ENCODE data around the gene EIF2AK2.
"Not testable (repeated sequence)": the region's sequence is repeated elsewhere in the genome, so short reads cannot be mapped to it uniquely, and the experiment has no call there.

EIF2AK2 gene

DNA sequence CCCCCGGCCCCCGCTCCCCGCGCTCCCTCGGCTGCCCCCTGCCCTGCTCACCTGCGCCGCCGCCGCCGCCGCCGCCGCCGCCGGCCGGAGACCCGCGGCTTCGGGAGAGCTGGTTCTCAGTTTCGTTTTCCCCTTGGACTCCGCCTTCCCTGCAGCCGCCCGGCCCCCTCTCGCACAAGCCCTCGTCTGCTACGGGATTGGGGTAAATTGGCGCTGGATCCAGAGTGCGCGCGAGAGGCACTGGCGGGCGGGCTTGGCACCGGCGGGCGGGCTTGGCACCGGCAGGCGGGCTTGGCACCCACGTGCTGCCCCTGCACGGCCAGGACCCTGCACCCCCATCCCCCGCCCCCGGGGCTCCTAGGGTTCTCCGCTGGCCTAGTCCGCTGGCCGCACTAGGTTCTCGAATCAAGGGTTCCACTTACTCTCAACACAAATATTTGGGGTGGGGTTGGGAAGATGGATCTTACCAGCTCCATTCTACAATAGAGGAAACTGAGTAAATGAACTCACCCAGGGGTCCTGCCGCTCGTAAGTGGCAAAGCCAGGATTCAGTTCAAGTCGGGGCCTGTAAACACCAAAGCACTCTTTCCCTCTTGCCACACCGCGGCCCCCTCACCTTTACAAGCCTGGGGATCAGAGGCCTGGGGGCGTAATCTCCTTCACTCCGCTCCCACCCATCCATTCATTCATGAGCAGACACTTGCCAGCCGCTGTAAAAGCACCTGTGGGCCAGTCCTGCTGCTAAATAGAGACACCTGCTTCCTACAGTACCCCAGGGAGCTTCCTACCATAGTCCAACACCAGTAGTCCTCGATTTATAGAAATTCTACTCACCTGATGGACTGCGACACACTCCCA is at the start of gene EIF2AK2:
Gene EIF2AK2, minus strand, starts transcription at position 124 of the 858 bp plus-strand sequence. CDS start 9,174 bp downstream, outside the sequence.
- DNase-seq (ENCODE audit: low spot score), result peak; percentile 47

DNA sequence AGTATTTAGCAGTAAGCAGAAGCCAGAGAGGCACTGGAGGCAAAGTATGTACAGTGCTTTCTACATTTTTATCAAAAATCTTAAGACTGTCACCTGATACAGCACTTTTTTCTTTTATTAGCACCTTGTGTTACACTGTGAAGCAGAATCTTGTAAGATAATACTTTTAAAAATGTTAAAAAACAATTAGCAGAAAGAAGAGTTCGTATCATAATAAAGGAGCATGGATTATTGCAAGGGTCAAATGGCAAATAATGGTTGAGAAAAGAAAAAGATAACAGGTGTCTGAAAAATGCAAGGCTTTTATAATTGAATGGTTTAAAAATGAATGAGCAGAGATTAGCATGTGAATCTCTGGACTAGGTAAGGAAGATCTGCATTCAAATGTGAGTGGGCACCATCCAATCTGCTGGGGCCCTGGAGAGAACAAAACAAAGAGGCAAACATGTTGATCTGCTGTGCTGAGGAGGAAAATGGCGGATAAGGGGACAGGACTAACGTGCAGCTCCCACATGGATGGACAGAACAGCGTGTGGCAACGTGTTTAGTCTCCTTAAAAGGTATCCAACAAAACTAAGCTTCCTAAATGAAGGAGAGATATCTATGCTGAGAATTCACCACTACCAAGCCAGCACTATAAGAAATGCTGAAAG is 49.0 kb upstream of the EIF2AK2 start:
- DNase-seq (ENCODE audit: low spot score), result no peak

- not testable (repeated sequence) for DNase-seq (ENCODE audit: low spot score)
Observed at GRCh38 chr2:37205071-37205661, 48.4 kb upstream of the EIF2AK2 start.

GRCh38 chr2:37203708-37204107 is 46.9 kb upstream of the EIF2AK2 start:
- no peak for DNase-seq (ENCODE audit: low spot score)

- no peak for DNase-seq (ENCODE audit: low spot score)
Observed at GRCh38 chr2:37201766-37202165, 45.0 kb upstream of the EIF2AK2 start.

DNA sequence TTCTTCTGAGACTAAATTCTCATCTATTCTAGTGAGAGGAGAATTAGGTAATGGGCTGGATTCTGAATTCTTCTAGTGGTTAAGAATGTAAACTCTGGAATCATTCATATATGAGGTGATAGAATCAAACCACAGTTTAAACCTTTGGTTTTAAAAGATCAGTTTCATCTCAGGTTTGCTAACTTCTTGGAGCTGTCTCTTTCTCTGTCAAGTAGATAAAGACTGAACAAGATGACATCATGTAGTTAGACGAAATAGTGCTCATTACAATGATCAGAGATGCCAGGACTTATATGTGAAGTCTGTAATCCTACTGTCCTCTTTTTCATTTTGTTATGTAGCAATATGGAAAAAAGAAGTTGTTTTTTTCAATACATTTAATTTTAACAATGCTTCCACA is 44.4 kb upstream of the EIF2AK2 start:
- DNase-seq (ENCODE audit: low spot score), result no peak

DNA sequence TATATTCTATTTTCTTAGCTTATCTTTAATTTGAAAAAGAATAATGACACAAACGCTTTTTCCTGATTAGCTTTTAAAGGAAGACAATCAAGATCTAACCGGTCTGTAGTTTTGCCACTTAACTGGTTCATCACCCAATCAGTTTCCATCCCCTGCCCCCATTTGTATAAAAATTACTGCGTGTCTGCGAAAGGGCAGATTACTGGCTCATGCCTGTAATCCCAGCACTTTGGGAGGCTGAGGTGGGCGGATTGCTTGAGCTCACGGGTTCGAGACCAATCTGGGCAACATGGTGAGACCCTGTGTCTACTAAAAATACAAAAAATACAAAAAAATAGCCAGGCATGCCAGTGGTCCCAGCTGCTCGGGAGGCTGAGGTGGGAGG is 41.9 kb upstream of the EIF2AK2 start:
- DNase-seq (ENCODE audit: low spot score), result no peak

- peak; percentile 78 for DNase-seq (ENCODE audit: low spot score)
Observed at GRCh38 chr2:37196320-37197195, 39.8 kb upstream of the EIF2AK2 start, which contains the start of gene CEBPZOS. Gene CEBPZOS, plus strand, starts transcription at chr2:37196496. Its CDS starts 3,209 bp downstream, at chr2:37199705.

DNA sequence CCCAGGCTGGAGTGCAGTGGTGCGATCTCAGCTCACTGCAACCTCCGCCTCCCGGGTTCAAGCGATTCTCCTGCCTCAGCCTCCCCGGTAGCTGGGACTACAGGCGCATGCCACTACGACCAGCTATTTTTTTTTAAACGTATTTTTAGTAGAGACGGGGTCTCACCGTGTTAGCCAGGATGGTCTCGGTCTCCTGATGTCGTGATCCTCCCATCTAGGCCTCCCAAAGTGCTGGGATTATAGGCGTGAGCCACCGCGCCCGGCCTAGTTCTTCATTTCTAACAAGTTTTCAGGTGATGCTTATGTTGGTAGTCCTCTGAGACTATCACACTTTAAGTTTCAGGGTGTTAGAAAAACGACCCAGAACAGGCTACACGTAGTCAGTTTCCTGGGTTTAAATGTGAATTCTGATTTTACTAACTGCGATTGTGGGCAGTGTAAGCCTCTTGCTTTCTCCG is 39.1 kb upstream of the EIF2AK2 start:
- not testable (repeated sequence) for DNase-seq (ENCODE audit: low spot score)

DNA sequence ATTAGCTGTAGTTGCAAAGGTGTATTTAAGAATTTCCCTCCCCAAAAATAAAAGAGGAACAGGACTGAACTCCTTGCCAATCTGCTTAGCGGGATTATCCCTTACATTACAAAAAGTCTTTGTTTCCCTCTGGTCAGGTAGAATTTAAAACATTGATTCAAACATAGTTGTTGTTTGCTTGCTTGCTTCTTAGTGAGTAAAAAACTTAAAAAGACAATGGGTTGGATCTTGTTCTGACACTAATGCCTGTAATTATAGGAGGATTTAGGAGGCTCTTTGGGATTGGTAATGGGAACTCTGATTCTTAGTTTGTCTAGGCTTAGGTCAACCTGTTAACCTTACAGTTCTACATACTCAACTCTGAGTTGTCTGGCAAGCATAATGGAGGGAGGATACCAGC is 35.8 kb upstream of the EIF2AK2 start:
- DNase-seq (ENCODE audit: low spot score), result no peak

- DNase-seq (ENCODE audit: low spot score), result no peak
Observed at GRCh38 chr2:37191747-37192146, 35.0 kb upstream of the EIF2AK2 start.

GRCh38 chr2:37191253-37191652 is 34.5 kb upstream of the EIF2AK2 start:
- no peak for DNase-seq (ENCODE audit: low spot score)

GRCh38 chr2:37190290-37190689 is 33.5 kb upstream of the EIF2AK2 start:
- DNase-seq (ENCODE audit: low spot score), result no peak

- DNase-seq (ENCODE audit: low spot score), result peak; percentile 35
Observed at GRCh38 chr2:37189452-37190153, 32.8 kb upstream of the EIF2AK2 start.

GRCh38 chr2:37188570-37188969 is 31.8 kb upstream of the EIF2AK2 start, which contains the start of gene SULT6B1:
Gene SULT6B1, minus strand, starts transcription at chr2:37188670. Its CDS starts 30 bp downstream, at chr2:37188640.
- DNase-seq (ENCODE audit: low spot score), result no peak

DNA sequence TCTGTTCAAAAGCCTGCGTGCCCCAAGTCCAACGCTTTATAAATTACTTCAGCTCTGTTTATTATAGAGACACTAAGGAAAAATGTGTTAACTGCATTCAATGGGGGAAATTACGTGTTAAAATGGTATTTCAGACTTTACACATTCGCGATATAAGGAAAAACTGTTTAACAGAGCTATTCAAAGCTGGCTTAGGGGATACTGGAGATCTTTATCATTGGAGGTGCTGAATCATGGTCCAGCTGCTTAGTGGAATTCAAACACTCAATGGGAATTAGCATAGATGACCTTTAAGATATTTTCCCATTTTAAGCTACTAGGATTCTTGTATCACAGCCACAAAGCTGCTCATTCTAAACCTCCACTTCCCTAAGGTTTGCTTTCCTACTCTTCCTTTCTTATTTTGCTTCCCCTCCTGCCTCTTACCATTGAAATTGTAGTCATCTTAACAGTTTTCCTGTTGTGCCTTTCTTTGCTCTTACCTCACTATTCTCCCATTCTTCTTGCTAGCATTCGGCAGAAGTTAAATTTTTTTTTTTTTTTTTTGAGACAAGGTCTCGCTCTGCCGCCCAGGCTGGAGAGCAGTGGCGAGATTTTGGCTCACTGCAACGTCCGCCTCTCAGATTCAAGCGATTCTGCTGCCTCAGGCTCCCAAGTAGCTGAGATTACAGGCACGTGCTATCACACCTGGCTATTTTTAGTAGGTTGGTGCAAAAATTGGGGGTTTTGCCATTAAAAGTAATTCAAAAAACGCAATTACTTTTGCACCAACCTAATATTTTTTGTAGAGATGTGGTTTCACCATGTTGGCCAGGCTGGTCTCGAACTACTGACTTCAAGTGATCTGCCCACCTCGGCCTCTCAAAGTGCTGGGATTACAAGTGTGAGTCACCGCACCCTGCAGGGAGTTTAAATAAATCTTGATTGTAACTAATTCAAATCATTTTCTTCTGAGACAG is 25.2 kb upstream of the EIF2AK2 start:
- no peak for DNase-seq (ENCODE audit: low spot score)

DNA sequence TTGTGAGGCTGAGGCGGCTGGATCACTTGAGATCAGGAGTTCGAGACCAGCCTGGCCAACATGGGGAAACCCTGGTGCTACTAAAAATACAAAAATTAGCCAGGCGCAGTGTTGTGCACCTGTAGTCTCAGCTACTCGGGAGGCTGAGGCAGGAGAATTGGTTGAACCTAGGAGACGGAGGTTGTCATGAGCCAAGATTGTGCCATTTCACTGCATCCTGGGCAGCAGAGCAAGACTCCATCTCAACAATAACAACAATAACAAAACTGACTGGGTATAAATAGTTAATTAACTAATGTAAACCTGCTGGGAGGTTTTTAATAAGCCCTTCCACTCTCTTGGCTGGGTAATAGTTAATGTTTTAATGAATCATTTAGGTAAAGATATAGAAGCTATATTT is 23.9 kb upstream of the EIF2AK2 start:
- no peak for DNase-seq (ENCODE audit: low spot score)

DNA sequence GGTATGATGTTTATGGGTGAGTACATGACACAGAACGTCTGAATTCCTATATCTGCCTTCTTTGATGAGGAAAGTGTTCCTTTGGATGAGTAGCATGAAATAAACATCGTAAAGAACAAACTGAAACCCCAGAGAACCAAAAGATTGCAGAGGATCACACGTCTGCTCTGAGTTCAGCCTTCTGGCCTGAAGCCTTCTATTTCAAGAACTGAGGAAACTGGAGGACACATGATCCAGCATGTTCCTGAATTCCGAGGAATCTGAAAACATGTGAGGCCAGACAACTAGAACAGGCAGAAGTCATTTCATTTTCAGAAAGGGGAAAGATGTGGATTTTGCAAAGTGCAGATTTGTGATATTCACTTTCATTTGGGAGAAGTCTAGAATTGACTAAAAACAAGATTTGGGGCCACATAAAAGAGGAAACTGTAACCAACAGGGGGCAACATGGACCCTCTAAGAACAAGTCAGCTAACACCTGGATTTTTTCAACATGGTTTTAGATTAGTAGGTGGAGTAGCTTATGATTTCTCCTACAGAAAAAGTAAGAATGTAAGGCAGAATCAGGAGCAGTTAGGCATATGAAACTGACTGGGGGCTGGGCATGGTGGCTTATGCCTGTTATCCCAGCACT is 23.3 kb upstream of the EIF2AK2 start:
- peak; percentile 47 for DNase-seq (ENCODE audit: low spot score)

GRCh38 chr2:37173741-37174140 is 17.0 kb upstream of the EIF2AK2 start:
- no peak for DNase-seq (ENCODE audit: low spot score)
